DMS53 (cell line): ENCODE measurements around the gene EMP2.
"Not testable (repeated sequence)": the region's sequence is repeated elsewhere in the genome, so short reads cannot be mapped to it uniquely, and the experiment has no call there.

Experiments
- DNase-seq: peaks from one replicate; lab custom pipeline; 2025; lab: John Stamatoyannopoulos, UW

Gene EMP2

DNA sequence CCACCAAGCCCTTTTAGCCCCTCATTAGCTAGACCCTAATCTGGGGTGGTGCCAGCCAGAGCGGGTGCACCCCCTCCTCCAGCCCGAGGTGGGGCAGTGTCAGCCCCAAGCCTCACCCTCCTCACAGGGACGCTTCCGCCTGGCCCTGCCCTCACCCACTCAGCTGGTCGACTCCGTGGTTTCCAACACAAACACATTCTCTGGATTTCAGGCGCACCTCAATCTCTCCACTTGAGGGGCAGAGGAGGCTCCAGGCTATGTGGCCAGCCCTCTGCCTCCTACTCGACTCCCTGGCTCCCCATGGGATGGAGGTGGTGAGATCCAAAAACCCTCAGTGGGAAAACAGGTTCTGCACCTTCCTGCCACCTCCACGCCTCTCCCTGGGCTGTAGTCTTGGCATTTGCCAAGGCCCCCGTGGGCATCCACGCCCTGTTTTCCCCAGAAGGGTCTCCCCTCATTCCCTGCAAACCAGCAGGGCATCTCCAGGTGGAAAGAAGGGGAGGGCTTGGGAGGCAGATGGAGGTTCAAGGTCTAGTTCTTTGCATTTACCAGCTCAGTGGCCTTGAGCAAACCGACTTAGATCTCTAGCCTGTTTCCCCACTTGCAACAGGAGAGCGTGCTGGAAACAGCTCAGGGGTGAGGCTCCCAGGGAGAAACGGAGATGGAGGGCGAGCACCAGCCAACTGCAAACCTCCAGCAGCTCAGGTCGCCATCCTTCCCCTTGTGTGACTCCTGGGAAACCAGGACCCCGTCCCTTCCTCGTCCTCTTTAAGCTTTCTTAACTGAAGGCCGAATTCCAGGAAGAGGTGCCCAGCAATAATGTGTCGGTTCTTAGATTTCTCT lies 1.7 kb downstream of the EMP2 start:
- DNase-seq: peak; percentile 55

DNA sequence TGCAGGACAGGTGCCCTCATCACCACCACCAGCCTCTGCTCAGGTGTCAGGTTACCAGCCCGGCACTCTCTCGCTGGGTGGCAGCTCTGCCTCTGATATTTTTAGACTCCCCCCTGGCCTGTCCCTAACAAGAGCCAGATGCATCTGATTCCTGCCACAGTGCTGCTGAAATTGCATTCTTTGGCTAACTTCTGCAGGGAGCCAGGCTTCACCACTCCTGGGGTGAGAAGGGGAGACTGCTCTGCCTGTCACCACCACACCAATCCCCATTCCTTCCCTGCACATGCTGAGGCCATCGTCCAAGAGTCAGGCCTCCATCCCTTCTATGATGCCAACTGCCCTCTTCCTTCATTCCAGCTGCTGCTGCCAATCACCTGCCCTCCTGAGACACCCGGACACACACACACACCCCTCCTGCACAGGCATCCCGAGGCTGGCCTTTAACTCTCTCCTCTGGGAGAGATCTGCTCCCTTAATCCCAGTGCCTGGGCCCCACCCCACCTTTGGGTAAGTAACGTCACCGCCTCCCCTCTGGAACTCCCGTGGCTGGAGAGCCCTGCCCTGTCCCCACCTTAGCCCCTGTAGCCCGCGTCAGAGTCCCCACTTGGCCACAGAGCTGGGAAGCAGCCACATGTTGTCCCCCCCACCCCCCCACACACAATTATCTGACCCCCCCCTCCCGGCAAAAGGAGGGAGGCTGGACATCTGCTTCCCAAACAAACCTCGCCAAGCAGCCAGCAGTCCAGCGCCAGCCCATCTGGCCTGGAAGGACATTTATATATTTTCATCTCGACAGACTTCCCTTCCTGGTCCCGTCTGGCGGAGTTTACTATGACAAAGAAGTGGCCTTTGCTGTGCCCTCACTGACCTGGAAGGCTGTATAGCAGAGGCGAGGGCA lies 2.8 kb downstream of the EMP2 start:
- peak; percentile 65 for DNase-seq

- DNase-seq: no peak
Measured at GRCh38 chr16:10576390-10577304, 3.8 kb downstream of the EMP2 start.

DNA sequence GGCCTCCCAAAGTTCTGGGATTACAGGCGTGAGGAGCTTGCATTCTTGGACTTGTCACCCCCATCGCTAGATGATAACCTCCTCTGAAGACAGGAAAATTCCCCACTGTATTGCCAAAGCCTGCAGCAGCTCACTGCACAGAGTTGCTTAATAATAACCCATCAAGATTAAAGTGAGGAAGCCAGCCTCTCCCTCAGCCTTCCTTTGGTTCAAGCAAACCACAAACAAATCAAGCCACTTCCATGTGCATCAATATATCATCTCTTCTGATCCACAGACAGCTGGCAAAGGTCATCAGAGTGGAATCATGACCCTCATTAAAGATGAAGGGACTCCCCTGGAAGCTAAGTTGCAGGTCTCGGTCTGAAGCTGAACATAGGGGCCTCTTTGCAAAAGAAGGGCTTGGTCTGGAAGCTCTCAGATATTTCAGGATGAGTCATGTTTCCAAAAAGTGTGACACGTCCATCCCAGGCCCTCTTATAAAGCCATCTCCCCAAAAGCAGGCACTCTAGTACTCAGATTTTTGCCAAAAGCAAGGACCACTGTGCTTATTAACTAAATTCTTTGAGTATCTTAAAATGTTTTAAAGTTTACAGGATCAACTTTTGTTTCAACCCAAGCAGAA lies 4.8 kb downstream of the EMP2 start:
- no peak for DNase-seq

- DNase-seq: no peak
Measured at GRCh38 chr16:10572611-10573010, 7.8 kb downstream of the EMP2 start.

DNA sequence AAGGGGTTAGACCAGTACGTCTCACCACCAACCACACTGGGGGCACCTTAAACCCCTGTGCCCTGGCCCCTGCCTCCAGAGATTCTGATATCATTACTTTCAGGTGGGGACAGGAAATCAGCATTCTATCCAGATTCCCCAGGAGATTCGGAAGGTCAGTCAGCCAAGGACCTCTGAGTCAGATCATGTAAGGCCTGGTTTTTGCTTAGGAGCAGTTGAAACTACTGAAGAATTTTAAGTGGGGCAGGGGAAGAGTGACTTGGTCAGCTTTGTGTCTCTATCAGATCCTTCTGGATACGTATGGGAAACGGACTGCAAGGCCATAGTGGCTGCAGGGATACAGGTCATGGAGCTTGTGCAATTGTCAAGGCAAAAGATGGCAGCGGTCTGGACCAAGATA lies 9.0 kb downstream of the EMP2 start:
- DNase-seq: no peak

GRCh38 chr16:10569621-10570020 lies 10.8 kb downstream of the EMP2 start:
- DNase-seq: no peak

DNA sequence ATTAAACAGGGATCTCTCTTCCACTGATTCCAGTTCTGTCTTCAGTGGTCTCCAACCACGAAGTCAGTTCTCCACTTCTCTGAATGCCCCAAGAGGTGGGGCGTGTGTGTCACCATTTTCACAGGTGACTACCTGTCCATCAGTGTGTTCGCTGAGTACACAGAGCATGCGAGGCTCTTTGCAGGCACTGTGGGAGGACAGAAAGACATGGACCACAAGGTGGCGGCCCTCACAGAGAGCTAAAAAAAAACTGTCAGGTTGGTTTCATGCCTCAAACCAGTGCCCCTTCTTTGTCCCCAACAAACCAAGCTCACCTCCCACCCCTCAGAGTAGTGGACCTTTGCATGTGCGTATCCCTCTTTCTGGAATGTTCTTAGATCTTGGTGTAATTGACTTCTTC lies 13.8 kb downstream of the EMP2 start:
- DNase-seq: no peak

DNA sequence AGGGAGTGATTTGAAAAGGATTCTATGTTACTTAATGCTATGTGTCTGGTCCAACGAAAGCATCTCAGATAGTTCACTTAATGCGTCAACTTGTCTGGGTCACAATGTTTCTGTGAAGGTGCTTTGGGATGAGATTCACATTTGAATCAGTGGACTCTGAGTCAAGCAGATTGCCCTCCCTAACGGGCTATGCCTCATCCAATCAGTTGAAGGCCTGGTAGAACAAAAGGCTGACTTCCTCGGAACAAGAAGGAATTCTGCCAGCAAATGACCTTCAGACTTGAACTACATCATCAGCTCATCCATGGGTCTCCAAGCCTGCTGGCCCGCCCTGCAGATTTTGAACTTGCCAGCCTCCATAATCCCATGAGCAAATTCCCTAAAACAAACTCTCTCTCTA lies 15.2 kb downstream of the EMP2 start:
- no peak for DNase-seq

DNA sequence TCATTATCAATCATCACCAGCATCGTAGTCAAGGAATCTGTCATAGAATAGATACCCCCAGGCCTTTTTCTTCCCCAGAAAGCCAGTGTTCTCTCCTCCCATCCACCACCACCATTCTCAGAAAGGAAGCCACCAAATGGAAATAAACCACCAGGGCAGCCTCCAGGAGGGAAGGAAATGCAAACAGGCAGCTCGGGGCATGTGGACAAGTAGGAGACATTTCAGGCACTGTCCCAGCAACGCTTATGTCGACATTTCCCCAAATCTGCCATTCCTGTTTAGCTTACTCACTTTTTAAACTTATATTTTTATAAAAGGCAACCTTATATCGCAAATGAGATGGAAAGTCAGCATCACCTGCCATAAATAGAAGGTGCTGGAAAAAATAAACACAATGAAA lies 15.8 kb downstream of the EMP2 start:
- DNase-seq: no peak

DNA sequence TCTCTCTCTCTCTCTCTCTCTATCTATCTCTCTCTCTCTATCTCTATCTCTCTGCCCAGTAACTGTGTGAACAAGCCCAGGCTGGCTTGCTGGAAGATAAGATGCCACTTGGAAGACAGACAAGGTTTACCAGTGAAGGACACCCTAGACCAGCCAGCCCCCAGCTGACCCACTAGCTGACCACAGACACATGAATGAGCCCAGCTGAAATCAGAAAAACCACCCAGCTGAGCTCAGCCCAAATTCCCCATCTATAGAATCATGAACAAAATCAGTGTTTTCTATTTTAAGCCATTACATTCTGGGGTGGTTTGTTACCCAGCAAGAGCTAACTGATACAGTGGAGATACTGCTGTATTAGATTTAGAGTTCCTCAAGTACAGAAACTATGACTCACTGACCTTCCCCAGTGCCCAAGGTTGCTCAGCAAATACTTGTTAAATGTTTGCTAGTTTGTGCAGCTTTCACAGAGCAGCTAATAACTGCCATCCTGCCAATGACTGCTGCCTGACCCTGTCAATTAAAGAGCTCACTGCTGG lies 18.0 kb downstream of the EMP2 start:
- peak; percentile 3 for DNase-seq

- DNase-seq: no peak
Measured at GRCh38 chr16:10561425-10561824, 19.0 kb downstream of the EMP2 start.

DNA sequence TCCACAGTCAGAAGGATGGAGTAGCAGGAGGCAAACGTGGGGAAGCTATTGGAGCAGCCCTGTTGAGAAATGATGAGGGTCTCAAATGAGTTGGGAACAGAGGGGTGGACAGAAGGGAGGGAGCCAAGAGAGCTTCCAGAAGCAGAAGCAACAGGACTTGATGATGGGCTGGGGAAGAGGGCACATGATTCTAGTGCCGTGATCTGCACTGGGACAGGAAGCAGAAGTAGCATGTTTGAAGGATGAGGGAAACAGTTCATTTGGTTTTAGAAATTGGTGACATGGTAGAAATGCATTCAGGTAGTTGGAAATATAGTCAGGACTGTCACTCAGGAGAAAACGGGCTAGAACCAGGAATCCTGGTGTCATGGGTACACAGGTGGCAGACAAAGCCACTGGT lies 19.4 kb downstream of the EMP2 start:
- no peak for DNase-seq

GRCh38 chr16:10559792-10560191 lies 20.6 kb downstream of the EMP2 start:
- not testable (repeated sequence) for DNase-seq

DNA sequence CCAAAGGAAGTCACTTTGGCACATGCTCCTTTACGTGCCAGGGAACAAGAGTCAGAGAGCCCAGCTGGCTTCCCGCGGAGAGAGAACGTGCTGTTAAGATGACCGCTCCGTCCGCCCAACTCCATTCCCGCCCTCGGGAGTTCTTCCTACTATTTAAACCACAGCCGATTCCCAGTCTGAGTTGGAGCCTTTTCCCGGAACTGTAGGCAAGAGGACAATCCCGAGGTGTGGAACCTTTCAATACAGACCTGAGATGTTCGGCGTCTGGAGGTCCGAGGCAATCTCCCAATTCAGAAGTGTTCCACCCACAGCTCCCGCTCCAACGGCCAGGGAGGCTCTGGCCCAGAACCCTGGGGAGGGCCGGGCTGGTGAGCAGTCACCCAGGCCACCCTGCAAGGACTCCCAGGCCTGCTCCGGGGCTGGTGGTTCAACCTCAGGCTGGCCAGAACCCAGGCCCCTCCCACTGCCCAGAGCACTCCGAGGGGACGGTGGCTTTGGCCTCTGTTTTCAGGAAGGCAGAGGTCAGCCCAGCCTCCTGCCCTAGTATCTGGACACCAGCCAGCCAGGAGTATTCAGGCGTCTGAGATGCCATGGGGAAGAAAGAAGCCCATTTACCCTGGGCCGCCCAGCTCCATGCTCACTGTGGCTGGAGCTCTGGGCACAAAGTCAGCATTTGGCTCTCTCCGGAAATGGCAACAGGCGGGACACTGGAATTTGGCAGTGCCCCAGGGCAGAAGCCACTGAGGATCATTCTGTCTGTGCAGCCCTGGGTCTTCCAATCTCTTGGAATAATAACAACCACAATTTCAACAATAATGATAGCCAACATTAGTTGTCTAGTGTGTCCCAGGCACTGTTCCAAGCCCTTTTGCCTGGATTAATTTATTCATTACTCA lies 21.4 kb downstream of the EMP2 start:
- no peak for DNase-seq

GRCh38 chr16:10558305-10558704 lies 22.1 kb downstream of the EMP2 start:
- DNase-seq: no peak

GRCh38 chr16:10557750-10558149 lies 22.6 kb downstream of the EMP2 start:
- DNase-seq: no peak

DNA sequence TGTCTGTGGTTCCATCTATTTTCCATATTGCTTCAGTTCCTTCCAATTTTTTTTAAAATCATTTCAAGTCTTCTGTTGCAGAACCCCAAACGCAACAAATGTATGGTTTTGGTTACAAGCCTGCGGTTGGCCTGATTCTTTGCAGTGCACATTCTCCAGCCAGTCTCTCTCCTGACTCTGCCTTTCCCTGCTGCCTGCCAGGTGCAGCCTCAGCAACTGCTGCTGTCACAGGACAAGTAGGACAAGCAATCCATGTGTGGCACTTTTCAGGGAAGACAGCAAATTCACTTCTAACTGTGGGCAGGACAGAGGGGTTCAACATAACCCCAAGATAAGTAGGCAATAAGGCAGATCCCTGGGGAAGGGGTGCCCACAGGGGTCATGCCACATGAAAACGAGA lies 24.2 kb downstream of the EMP2 start:
- DNase-seq: no peak

DNA sequence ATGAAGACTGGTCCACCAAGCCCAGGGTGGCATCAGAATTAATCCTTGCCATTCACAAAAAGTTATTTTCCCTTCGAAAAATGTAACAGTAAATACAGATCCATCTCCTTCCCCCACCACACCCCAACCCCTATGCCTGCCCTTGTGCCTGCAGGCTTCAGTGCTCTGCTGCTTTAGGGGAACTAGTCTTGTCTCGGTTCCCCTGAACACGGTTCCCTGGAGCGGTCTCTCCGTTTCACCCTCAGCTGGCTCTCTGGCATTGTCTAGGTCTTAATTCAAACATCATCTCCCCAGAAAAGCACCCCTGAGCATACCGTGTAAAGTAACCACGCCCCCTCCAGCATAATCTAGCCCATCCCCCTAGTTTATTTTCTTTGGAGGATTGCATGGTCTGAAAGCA lies 25.8 kb downstream of the EMP2 start:
- DNase-seq: no peak

DNA sequence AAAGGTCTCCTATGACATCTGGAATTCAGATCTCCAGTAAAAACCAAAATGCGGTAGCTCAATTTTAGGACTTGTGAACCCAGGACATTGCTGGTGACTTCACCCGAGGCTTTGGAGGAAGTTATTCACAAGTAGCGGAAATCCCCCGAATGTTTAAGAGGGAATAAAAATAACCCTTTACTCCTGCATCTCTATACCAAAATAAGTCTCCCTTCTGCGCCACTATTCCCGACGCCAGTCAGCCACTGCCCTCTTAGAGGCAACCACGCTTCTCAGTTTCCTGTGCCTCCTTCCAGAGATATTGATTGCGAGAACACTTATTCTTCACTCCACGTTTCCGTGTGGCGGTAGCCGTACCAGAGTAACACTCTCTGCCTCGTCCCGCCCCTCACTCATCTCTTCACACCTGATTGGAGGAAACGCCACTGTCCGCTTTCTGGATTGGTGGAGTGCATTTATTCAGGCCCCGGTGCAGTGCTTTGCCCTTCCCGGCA lies 27.4 kb downstream of the EMP2 start:
- no peak for DNase-seq
